ENCODE data around the gene SSC5D. TPM values are rescaled to one million over a fixed set of nuclear protein-coding genes. Genes with fewer than 3 reads are reported as not detected.
"Not testable (repeated sequence)": the region's sequence is repeated elsewhere in the genome, so short reads cannot be mapped to it uniquely, and the experiment has no call there.

Gene SSC5D
- 2.7 TPM for total RNA-seq
- long read RNA-seq, result 0 reads

DNA sequence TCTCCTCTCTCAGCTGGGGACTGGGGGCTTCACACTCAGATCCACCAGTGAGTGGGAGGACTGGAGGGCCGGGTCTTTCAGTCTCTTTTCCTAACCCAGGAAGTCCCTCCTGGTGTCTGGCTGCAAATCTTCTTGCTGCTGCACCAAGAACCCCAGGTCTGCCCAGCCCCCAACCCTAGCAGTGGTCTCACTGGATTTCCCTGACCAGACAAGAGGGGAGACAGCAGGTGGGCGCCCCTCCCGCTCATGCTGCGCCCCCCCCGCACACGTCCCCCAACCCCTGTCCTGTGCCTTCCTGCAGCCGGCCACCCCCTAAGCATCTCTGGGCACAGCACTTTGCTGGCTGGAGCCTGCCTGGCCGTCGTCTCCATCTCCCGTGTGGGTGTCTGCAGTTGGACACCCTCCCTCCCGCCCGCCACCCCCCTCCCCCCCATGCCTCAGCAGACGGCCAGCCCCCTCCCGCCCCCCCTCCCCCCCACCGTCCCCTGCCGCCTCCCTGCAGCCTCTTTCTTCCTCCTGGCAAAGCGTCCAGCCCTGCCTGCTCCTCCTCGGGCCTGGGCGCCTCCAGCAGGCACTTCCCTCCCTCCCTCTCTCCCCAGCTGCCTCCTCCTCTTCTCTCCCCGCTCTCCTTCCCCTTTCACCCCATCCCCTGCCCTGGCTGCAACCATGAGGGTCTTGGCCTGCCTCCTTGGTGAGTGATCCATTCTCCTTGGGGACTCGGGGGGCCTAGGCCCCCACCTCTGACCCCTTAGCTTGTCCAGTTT is at the start of gene SSC5D:
Gene SSC5D, plus strand, starts transcription at position 513 of the 764 bp plus-strand sequence. Its CDS starts 154 bp downstream, at position 667.
- DNase-seq (peak; percentile 63), ATAC-seq (peak; percentile 25)
- intact Hi-C loops (cut with micrococcal nuclease), result no loop called here

GRCh38 chr19:55439052-55439451 is 49.2 kb upstream of the SSC5D start:
- intact Hi-C loops (cut with micrococcal nuclease), result no loop called here
- ATAC-seq (no peak), DNase-seq (no peak)

- ATAC-seq (no peak), DNase-seq (no peak)
- intact Hi-C loops (cut with micrococcal nuclease), result no loop called here
These were observed 47.7 kb upstream of the SSC5D start for GRCh38 chr19:55440411-55441105.

- DNase-seq (no peak), ATAC-seq (no peak)
- intact Hi-C loops (cut with micrococcal nuclease), result no loop called here
These were observed 46.9 kb upstream of the SSC5D start for GRCh38 chr19:55441319-55441691.

- intact Hi-C loops (cut with micrococcal nuclease), result no loop called here
- ATAC-seq (no peak), DNase-seq (no peak)
These were observed 46.4 kb upstream of the SSC5D start for GRCh38 chr19:55441692-55442321.

GRCh38 chr19:55442372-55442961 is 45.8 kb upstream of the SSC5D start:
- DNase-seq (no peak), ATAC-seq (no peak)
- intact Hi-C loops (cut with micrococcal nuclease), result no loop called here

DNA sequence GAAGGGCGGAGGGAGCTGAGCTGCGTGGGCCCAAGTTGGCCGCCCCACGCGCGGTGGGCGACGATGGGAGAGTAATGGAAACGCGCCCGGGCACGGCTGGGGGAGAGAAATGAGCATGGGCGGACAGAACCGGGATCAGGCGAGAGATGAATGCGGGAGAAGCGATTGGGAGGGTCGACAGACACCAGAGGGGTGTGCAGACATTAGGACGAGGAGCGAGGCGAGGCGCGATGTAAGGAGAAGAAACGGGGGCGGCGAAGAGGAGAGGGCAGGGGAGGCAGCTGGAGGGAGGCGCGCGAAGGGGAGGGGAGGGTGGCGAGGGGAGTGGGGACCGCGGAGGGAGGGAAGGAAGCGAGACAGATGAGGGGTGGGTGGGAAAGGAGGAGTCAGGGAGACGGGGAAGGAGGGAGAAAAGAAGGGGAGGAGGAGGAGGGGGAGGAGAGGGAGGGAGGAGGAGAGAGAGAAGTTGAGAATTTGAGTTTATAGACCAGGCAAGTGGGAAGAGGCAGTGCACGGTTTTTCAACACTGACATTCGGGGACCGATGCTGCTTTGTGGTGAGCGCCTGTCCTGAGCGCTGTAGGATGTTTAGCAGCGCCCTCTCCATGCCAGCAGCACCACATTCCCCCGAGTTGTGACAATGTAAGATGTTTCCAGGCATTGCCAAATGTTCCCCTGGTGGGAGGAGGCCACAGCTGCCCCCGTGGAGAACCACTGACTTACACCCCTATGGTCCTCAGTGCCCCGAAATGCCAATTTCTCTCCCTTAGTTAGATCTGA is 45.0 kb upstream of the SSC5D start, which contains the start of gene SHISA7:
Gene SHISA7, minus strand, starts transcription at position 256 of the 779 bp plus-strand sequence. CDS start 437 bp downstream, outside the sequence.
- ATAC-seq (no peak), DNase-seq (no peak)
- intact Hi-C loops (cut with micrococcal nuclease), result no loop called here

DNA sequence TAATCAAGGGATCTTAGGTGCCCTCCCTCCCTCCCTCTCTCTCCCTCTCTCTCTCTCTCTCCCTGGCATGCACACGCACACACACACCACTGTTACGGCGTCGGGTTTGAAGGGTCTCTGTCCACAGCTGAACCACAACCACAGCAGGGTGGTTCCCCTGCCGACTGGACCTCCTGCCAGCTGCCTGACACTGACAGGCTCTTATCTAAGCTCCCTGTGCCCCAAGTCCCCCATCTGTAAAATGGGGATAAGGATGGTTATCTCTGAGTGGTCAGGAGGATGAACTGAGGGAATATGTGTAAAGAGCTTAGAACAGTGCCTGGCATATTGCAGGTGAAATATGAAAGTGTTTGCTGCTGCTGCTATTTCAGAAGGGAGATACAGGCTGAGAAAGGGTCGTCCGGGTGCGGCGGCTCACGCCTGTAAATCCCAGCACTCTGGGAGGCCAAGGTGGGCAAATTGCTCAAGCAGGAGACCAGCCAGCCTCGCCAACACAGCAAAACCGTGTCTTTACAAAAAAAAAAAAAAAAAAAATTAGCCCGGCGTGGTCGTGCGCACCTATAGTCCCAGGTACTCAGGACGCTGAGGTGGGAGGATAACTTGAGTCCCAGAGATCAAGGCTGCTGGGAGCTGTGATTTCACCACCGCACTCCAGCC is 44.3 kb upstream of the SSC5D start:
- no peak for ATAC-seq
- no peak for DNase-seq
- intact Hi-C loops (cut with micrococcal nuclease), result no loop called here

- no peak for DNase-seq
- intact Hi-C loops (cut with micrococcal nuclease), result no loop called here
- ATAC-seq, result no peak
These were observed 43.6 kb upstream of the SSC5D start for GRCh38 chr19:55444646-55445045.

DNA sequence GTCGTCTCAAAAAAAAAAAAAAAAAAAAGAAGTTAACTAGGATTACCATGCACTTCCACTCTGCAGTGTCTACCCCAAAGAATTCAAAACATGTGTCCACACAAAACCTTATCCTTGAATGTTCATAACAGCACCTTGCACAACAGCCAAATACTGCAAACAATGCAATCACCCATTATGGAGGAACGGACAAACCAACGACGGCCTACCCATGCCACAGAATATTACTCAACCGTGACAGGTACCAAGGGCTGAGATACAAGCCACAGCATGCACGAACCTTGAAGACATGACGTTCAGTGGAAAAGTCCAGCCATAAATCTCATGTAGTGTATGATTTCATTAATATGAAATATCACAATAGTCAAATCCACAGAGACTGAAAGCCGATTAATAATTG is 42.2 kb upstream of the SSC5D start:
- no peak for DNase-seq
- intact Hi-C loops (cut with micrococcal nuclease), result no loop called here
- ATAC-seq, result no peak

DNA sequence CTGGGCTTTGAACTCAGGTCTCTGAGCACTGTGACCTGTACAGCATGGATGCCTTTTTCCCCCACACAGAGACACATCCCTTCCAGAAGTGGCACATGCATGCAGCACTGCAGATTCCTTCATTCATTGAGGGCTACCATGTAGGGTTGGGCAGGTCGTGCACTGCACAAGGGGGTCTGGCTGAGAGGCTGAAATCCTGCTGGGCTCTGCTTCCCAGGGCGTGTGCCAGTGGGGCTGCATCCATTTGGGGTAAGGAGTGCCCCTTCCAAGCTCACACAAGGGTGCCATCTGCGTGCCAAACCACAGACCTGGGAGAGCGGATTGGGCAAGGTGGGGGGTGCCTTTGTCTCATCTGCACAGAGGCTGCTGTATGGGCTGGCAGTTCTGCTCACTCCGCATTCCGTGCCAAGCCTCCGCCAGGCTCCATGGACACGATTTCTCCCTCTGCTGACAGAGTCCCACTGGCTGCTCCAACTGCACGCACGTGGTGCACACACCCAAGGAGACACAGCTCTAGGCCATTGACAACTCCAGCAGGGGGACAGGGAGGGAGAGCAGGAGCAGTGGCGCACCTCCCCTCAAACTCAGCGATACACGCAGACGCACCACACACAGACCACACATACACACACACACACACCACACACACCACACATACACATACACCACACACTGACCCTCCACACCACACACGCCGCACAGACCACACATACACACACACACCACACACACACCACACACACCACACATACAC is 40.6 kb upstream of the SSC5D start:
- peak; percentile 53 for ATAC-seq
- DNase-seq, result no peak

DNA sequence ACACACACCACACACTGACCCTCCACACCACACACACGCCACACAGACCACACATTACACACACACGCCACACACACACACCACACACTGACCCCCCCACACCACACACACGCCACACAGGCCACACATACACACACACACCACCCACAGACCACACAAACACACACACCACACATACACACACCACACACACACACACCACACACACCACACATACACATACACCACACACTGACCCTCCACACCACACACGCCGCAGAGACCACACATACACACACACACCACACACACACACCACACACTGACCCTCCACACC is 40.1 kb upstream of the SSC5D start:
- ATAC-seq; DNase-seq; intact Hi-C loops (cut with micrococcal nuclease): not testable (repeated sequence)

More for the DNA sequence above, 40.6 kb upstream of the SSC5D start:
- intact Hi-C loops (cut with micrococcal nuclease), result no loop called here

GRCh38 chr19:55449469-55449868 is 38.8 kb upstream of the SSC5D start:
- DNase-seq (no peak), ATAC-seq (no peak)
- intact Hi-C loops (cut with micrococcal nuclease), result no loop called here

DNA sequence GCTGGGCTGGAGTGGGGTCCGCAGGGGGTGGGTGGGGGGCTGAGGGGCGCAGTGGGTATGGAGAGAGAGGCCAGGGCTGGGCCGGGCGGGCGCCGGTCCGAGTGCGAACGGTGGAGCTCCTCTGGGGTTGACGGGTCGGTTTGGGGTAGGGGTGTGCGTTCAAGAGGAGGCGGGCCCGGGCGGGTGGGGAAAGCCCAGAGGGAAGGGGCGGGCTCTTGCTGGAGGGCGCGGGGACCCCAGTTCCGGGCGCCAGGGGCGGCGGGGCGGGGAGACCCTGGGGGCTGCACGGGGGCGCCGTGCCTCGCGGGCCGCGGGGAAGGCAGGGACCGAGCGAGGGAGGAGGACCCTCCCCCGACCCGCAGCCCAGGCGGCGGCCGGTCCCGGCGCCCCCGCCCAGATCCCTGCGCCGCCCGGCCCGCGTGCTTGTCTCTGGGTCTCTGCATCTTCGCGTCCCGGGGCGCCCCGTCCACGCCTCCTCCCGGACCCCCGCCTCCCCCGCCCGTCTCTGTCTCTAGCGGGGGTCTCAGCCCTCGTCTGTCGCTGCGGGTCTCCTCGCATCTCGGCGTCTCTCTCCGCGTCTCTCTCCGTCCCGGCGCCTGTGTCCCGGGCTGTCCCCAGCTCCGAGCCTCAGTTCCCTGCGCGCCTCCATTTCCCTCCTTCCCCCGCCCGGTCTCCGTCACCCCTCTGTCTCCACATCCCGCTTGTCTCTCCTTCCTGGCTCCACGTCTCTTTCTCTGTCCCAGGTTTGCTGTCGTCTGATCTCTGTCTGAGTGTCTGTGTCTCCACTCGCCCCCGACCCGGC is 36.9 kb upstream of the SSC5D start:
- intact Hi-C loops (cut with micrococcal nuclease), result no loop called here
- ATAC-seq, result no peak
- no peak for DNase-seq

DNA sequence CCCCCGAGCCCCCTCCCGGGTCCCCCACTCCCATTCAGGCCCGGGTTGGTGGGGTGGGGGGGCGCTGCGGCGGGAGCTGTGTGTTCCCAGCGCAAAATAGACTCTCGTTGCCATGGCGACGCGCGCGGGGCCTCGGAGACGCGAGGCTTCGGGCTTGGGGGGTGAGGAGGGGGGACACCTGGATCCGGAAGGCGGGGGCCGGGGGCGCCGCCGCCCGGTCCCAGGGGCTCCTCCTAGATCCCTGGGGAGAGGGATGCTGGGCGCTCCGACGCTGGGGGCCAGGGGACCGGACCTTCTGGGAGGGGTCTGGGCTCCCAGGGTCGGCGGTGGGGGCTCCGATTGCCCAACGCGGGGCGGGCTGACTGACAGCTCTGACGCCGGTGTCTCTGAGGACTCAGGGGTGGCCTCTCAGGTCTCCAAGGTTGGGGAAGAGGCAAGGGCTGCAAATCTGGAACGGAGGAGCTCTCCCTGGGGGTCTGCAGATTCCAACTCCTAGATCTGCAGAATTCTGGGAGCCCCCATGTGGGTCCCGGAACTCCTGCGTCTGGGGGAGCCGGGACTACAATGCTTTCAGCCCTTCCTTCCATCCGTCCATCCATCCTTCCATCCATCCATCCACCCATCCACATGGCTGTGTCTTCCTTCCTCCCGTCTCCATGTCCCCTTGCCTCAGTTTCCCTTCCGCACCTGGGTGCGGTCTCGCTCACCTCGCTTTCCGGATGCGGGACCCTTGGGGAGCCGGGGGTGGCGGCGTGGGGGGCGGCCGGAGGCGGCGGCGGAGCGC is 36.1 kb upstream of the SSC5D start:
- intact Hi-C loops (cut with micrococcal nuclease), result no loop called here
- DNase-seq, result no peak
- no peak for ATAC-seq

- intact Hi-C loops (cut with micrococcal nuclease), result no loop called here
- peak; percentile 74 for ATAC-seq
- peak; percentile 76 for DNase-seq
These were observed 35.4 kb upstream of the SSC5D start for GRCh38 chr19:55452749-55453346.
